Neural crest cell (in vitro differentiated cells): ENCODE data around the gene COL12A1. TPM values are rescaled to one million over a fixed set of nuclear protein-coding genes. Genes with fewer than 3 reads are reported as not detected.

Experiments
- DNase-seq: peaks from one replicate; pipeline ENCODE4 v3.0.0; 2021; ENCODE audit warnings: low read depth, mixed read lengths, low spot score
- H3K27ac Mint-ChIP-seq: one replicate; pipeline ENCODE4 v1.8.0; 2021; ENCODE audit warnings: mild to moderate bottlenecking, mixed read lengths; ENCODE audit not compliant: unreplicated experiment
- H3K27me3 Mint-ChIP-seq: 2 replicates; pipeline ENCODE4 v1.8.0; 2021; ENCODE audit warnings: low read depth, mild to moderate bottlenecking, mixed read lengths
- H3K36me3 Mint-ChIP-seq: 2 replicates; pipeline ENCODE4 v1.8.0; 2021; ENCODE audit warnings: low read depth, mild to moderate bottlenecking, mixed read lengths
- H3K4me1 Mint-ChIP-seq: 2 replicates; pipeline ENCODE4 v1.8.0; 2021; ENCODE audit warnings: mixed read lengths
- H3K4me3 Mint-ChIP-seq: one replicate; pipeline ENCODE4 v1.8.0; 2021; ENCODE audit warnings: mild to moderate bottlenecking, mixed read lengths
- H3K9me3 Mint-ChIP-seq: 2 replicates; pipeline ENCODE4 v1.8.0; 2021; ENCODE audit warnings: mixed read lengths
- CTCF ChIP-seq: fragments of 200-600 bp; sonication (generic); conservative IDR thresholded peaks from 2 replicates; pipeline ENCODE4 v1.5.0; 2021; ENCODE audit warnings: antibody characterized with exemption, mild to moderate bottlenecking
- total RNA-seq: library from RNA; stranded (reverse); gene quantifications from 2 replicates; pipeline ENCODE4 v1.2.1, GENCODE V29; 2021

COL12A1 gene
- total RNA-seq, 1 donor from 2014 or later = 50.2 TPM

- H3K4me3 Mint-ChIP-seq = no peak overlapping the region
- DNase-seq = no peak
- H3K4me1 Mint-ChIP-seq = peaks cover 4% of the 10 kb centered on the region
- peaks cover 2% of the 10 kb centered on the region for H3K36me3 Mint-ChIP-seq
- H3K27me3 Mint-ChIP-seq = no peaks in the 10 kb centered on the region
- no peak overlapping the region for H3K27ac Mint-ChIP-seq
- H3K9me3 Mint-ChIP-seq = no peaks in the 10 kb centered on the region
- no peak for TF ChIP-seq CTCF
Measured at GRCh38 chr6:75115481-75115880, 90.4 kb downstream of the COL12A1 start.

GRCh38 chr6:75114806-75115205 lies 91.0 kb downstream of the COL12A1 start:
- no peak overlapping the region for H3K27ac Mint-ChIP-seq
- DNase-seq = no peak
- TF ChIP-seq CTCF = no peak
- no peaks in the 10 kb centered on the region for H3K9me3 Mint-ChIP-seq
- H3K27me3 Mint-ChIP-seq = no peaks in the 10 kb centered on the region
- no peak overlapping the region for H3K4me3 Mint-ChIP-seq
- H3K4me1 Mint-ChIP-seq = peaks cover 5% of the 10 kb centered on the region
- H3K36me3 Mint-ChIP-seq = peaks cover 2% of the 10 kb centered on the region

- no peaks in the 10 kb centered on the region for H3K9me3 Mint-ChIP-seq
- H3K4me3 Mint-ChIP-seq = no peak overlapping the region
- H3K4me1 Mint-ChIP-seq = peaks cover 5% of the 10 kb centered on the region
- DNase-seq = no peak
- TF ChIP-seq CTCF = no peak
- no peaks in the 10 kb centered on the region for H3K27me3 Mint-ChIP-seq
- peaks cover 2% of the 10 kb centered on the region for H3K36me3 Mint-ChIP-seq
- no peak overlapping the region for H3K27ac Mint-ChIP-seq
Measured at GRCh38 chr6:75114195-75114594, 91.7 kb downstream of the COL12A1 start.

GRCh38 chr6:75113446-75113845 lies 92.4 kb downstream of the COL12A1 start:
- Mint-ChIP-seq H3K4me1 (peaks cover 5% of the 10 kb centered on the region), H3K9me3 (no peaks in the 10 kb centered on the region), H3K4me3 (no peak overlapping the region), H3K27me3 (no peaks in the 10 kb centered on the region), H3K36me3 (no peaks in the 10 kb centered on the region), H3K27ac (no peak overlapping the region)
- no peak for TF ChIP-seq CTCF
- DNase-seq = no peak

GRCh38 chr6:75109765-75110164 lies 96.1 kb downstream of the COL12A1 start:
- TF ChIP-seq CTCF = no peak
- Mint-ChIP-seq H3K27me3 (no peaks in the 10 kb centered on the region), H3K9me3 (no peaks in the 10 kb centered on the region), H3K27ac (no peak overlapping the region), H3K4me3 (no peak overlapping the region), H3K36me3 (no peaks in the 10 kb centered on the region), H3K4me1 (peaks cover 5% of the 10 kb centered on the region)
- DNase-seq = no peak

GRCh38 chr6:75109022-75109421 lies 96.8 kb downstream of the COL12A1 start:
- no peak for TF ChIP-seq CTCF
- H3K27ac Mint-ChIP-seq = no peak overlapping the region
- no peak overlapping the region for H3K4me3 Mint-ChIP-seq
- H3K9me3 Mint-ChIP-seq = no peaks in the 10 kb centered on the region
- H3K4me1 Mint-ChIP-seq = peaks cover 5% of the 10 kb centered on the region
- H3K36me3 Mint-ChIP-seq = no peaks in the 10 kb centered on the region
- H3K27me3 Mint-ChIP-seq = no peaks in the 10 kb centered on the region
- DNase-seq = no peak
